PFSK-1 (cell line): ENCODE data around the gene DYRK1A.

Source experiments
- POLR2AphosphoS5 ChIP-seq: IDR thresholded peaks from 2 replicates; pipeline ENCODE4 v1.6.1; 2012; ENCODE audit warnings: low read depth, mild to moderate bottlenecking, control low read depth, low read length, moderate library complexity
- TF ChIP-seq, protein P1 (sequence below), 2 experiments: IDR thresholded peaks; 2 replicates each; pipeline versions ENCODE4 v1.6.1 to v1.8.0; 2011 to 2012; ENCODE audit warnings: low read depth in 2 of 2, low read length in 2 of 2, control low read depth in 1 of 2, inconsistent platforms in 1 of 2, mild to moderate bottlenecking in 1 of 2, moderate library complexity in 1 of 2; ENCODE audit not compliant: insufficient read depth in 1 of 2

GRCh38 chr21:37337831-37338230, 28.7 kb upstream of the DYRK1A start:
- TF ChIP-seq, protein P1, sequence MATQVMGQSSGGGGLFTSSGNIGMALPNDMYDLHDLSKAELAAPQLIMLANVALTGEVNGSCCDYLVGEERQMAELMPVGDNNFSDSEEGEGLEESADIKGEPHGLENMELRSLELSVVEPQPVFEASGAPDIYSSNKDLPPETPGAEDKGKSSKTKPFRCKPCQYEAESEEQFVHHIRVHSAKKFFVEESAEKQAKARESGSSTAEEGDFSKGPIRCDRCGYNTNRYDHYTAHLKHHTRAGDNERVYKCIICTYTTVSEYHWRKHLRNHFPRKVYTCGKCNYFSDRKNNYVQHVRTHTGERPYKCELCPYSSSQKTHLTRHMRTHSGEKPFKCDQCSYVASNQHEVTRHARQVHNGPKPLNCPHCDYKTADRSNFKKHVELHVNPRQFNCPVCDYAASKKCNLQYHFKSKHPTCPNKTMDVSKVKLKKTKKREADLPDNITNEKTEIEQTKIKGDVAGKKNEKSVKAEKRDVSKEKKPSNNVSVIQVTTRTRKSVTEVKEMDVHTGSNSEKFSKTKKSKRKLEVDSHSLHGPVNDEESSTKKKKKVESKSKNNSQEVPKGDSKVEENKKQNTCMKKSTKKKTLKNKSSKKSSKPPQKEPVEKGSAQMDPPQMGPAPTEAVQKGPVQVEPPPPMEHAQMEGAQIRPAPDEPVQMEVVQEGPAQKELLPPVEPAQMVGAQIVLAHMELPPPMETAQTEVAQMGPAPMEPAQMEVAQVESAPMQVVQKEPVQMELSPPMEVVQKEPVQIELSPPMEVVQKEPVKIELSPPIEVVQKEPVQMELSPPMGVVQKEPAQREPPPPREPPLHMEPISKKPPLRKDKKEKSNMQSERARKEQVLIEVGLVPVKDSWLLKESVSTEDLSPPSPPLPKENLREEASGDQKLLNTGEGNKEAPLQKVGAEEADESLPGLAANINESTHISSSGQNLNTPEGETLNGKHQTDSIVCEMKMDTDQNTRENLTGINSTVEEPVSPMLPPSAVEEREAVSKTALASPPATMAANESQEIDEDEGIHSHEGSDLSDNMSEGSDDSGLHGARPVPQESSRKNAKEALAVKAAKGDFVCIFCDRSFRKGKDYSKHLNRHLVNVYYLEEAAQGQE (IDR thresholded peaks at IDR 0.05; ENCODE audit: insufficient read depth in 1 of 2, low read depth in 2 of 2, low read length in 2 of 2): no peak
- no peak for TF ChIP-seq POLR2AphosphoS5
